Keratinocyte (primary cell): ENCODE data around the gene ARID3A. TPM values are rescaled to one million over a fixed set of nuclear protein-coding genes. Genes with fewer than 3 reads are reported as not detected.
A peak's percentile ranks its signal among the peaks of the same experiment; 100 is the strongest.

Source experiments
- DNase-seq: peaks from one replicate; pipeline ENCODE4 v3.0.0-alpha.2; 2011; ENCODE audit warnings: low read depth, missing footprints, low spot score
- FAIRE-seq: peaks from 2 replicates; lab custom pipeline; 2011; peaks lifted over from hg19 to GRCh38; lab: Jason Lieb, UNC
- H2AFZ ChIP-seq: 2 replicates; pipeline ENCODE4 v1.6.0; 2012; ENCODE audit warnings: low read length, control low read depth, inconsistent platforms; ENCODE audit not compliant: control insufficient read depth
- H3K27ac ChIP-seq: 2 replicates; pipeline ENCODE4 v1.5.1; 2011; ENCODE audit warnings: low read length; ENCODE audit not compliant: control insufficient read depth, insufficient read depth
- H3K27me3 ChIP-seq: 3 replicates; pipeline ENCODE4 v1.6.0; 2011; ENCODE audit warnings: low read length; ENCODE audit not compliant: control insufficient read depth, insufficient read depth; ENCODE audit errors: extremely low read depth
- H3K36me3 ChIP-seq, 2 experiments: 2 replicates in 1 of 2; 3 replicates in 1 of 2; pipeline ENCODE4 v1.5.1; 2011; ENCODE audit warnings: low read length in 2 of 2, mild to moderate bottlenecking in 1 of 2; ENCODE audit not compliant: control insufficient read depth in 2 of 2, insufficient read depth in 2 of 2; ENCODE audit errors: extremely low read depth in 1 of 2
- H3K4me1 ChIP-seq: 3 replicates; pipeline ENCODE4 v1.5.1; 2011; ENCODE audit warnings: low read length; ENCODE audit not compliant: control insufficient read depth, insufficient read depth; ENCODE audit errors: extremely low read depth
- H3K4me2 ChIP-seq: 3 replicates; pipeline ENCODE4 v1.6.0; 2011; ENCODE audit warnings: low read depth, low read length; ENCODE audit not compliant: control insufficient read depth, insufficient read depth; ENCODE audit errors: extremely low read depth
- H3K4me3 ChIP-seq, 3 experiments: fragments of 200-600 bp in 1 of 3; sonication (generic) in 1 of 3; 2 replicates in 2 of 3; 3 replicates in 1 of 3; pipeline ENCODE4 v1.5.1; 2011 to 2016; ENCODE audit warnings: low read length in 3 of 3, mild to moderate bottlenecking in 3 of 3, control low read depth in 2 of 3, inconsistent platforms in 1 of 3, low read depth in 1 of 3, mixed read lengths in 1 of 3, mixed run types in 1 of 3, moderate library complexity in 1 of 3; ENCODE audit not compliant: control insufficient read depth in 2 of 3, insufficient read depth in 2 of 3; ENCODE audit errors: extremely low read depth in 1 of 3
- H3K79me2 ChIP-seq: 2 replicates; pipeline ENCODE4 v1.6.0; 2012; ENCODE audit warnings: low read length; ENCODE audit not compliant: control insufficient read depth, insufficient read depth
- H3K9ac ChIP-seq: 3 replicates; pipeline ENCODE4 v1.6.0; 2011; ENCODE audit warnings: low read length; ENCODE audit not compliant: control insufficient read depth, insufficient read depth; ENCODE audit errors: extremely low read depth
- H3K9me1 ChIP-seq: 3 replicates; pipeline ENCODE4 v1.6.0; 2011; ENCODE audit warnings: low read length; ENCODE audit not compliant: control insufficient read depth, insufficient read depth; ENCODE audit errors: extremely low read depth
- H3K9me3 ChIP-seq: 2 replicates; pipeline ENCODE4 v1.5.1; 2012; ENCODE audit warnings: low read depth, low read length; ENCODE audit not compliant: control insufficient read depth
- H4K20me1 ChIP-seq: 3 replicates; pipeline ENCODE4 v1.6.0; 2011; ENCODE audit warnings: low read length; ENCODE audit not compliant: control insufficient read depth, insufficient read depth; ENCODE audit errors: extremely low read depth
- EZH2 ChIP-seq: IDR thresholded peaks from one replicate; pipeline ENCODE4 v1.6.1; 2012; ENCODE audit warnings: inconsistent platforms, mild to moderate bottlenecking, low read length, moderate library complexity
- dilution Hi-C: fragments of 300-500 bp; cut with MboI; formaldehyde crosslinking; loops from one replicate; pipeline ENCODE4 v1.7.0; 2020; ENCODE audit warnings: low sequenced_read_pairs; ENCODE audit not compliant: extremely low pct_ligation_motif_present
- polyA plus RNA-seq, 5 experiments: library from polyadenylated mRNA; depleted of rRNA in 3 of 5; stranded (reverse) in 3 of 5; stranded (forward) in 1 of 5; unstranded in 1 of 5; fragments of >200 nt; gene quantifications; 1 replicate in 1 of 5; 2 replicates in 3 of 5; 3 replicates in 1 of 5; pipeline versions ENCODE4 v1.2.1 to v1.2.3, GENCODE V29; 2011 to 2012; ENCODE audit warnings: missing spikeins in 2 of 5, low read depth in 1 of 5, low replicate concordance in 1 of 5
- TF ChIP-seq, protein P1 (sequence below), 3 experiments: IDR thresholded peaks in 1 of 3; conservative IDR thresholded peaks in 1 of 3; optimal IDR thresholded peaks in 1 of 3; 2 replicates in 2 of 3; 3 replicates in 1 of 3; pipeline versions ENCODE3 to v1.5.1; 2011; ENCODE audit warnings: low read length in 3 of 3, mild to moderate bottlenecking in 3 of 3, moderate library complexity in 2 of 3, control low read depth in 1 of 3, inconsistent platforms in 1 of 3; ENCODE audit not compliant: insufficient read depth in 2 of 3; ENCODE audit errors: extremely low read depth in 1 of 3

Gene ARID3A
- polyA plus RNA-seq, 1 donor (not counting 4 experiments of a cell fraction or from before 2014, with no cell fraction given) = 2.6 TPM

GRCh38 chr19:1001538-1002166 is 75.8 kb downstream of the ARID3A start:
- Histone ChIP-seq H3K27me3 (peaks cover 50% of the 10 kb centered on the region), H3K4me1 (peaks cover 2% of the 10 kb centered on the region), H3K27ac (no peak overlapping the region), H3K4me2 (peak overlapping the region; percentile 10), H2AFZ (no peak overlapping the region), H3K79me2 (no peaks in the 10 kb centered on the region), H3K9me3 (no peaks in the 10 kb centered on the region), H3K9ac (no peak overlapping the region), H4K20me1 (peaks cover 3% of the 10 kb centered on the region), H3K4me3 (peak overlapping the region in 1 of 3 experiments; percentile 44), H3K9me1 (no peaks in the 10 kb centered on the region), H3K36me3 (no peaks in the 10 kb centered on the region)
- TF ChIP-seq, protein P1, sequence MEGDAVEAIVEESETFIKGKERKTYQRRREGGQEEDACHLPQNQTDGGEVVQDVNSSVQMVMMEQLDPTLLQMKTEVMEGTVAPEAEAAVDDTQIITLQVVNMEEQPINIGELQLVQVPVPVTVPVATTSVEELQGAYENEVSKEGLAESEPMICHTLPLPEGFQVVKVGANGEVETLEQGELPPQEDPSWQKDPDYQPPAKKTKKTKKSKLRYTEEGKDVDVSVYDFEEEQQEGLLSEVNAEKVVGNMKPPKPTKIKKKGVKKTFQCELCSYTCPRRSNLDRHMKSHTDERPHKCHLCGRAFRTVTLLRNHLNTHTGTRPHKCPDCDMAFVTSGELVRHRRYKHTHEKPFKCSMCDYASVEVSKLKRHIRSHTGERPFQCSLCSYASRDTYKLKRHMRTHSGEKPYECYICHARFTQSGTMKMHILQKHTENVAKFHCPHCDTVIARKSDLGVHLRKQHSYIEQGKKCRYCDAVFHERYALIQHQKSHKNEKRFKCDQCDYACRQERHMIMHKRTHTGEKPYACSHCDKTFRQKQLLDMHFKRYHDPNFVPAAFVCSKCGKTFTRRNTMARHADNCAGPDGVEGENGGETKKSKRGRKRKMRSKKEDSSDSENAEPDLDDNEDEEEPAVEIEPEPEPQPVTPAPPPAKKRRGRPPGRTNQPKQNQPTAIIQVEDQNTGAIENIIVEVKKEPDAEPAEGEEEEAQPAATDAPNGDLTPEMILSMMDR (optimal IDR thresholded peaks at IDR 0.05 in 1 of 3, IDR thresholded peaks at IDR 0.05 in 1 of 3, conservative IDR thresholded peaks at IDR 0.05 in 1 of 3; ENCODE audit: extremely low read depth in 1 of 3, insufficient read depth in 2 of 3, low read length in 3 of 3) = peak; percentile 62 to 95 (median 79)
- TF ChIP-seq EZH2 = no peak
- DNase-seq (no peak), FAIRE-seq (no peak)
- dilution Hi-C loops = no loop called here

DNA sequence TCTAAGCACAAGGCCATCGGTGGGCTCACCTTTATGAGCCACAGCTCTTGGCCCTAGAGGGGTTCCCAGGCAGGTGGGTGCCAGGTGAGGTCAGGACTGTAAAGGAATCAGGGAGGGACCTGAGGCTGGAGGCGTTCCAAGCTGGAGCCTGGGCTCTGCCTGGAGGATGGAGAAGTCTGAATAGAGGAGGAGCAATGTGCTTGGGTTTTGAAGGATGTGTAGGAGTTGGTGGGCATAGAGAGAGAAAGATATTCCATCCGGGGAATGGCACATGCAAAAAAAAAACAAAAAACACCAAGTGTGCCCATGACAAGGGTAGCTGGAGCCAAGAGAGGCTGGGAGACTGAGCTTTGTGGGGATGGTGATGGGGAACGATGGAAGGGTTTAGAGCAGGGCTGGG is 76.8 kb downstream of the ARID3A start:
- H3K27me3 ChIP-seq = peaks cover 41% of the 10 kb centered on the region
- no peak overlapping the region for H3K4me3 ChIP-seq
- no peak overlapping the region for H3K9ac ChIP-seq
- no peaks in the 10 kb centered on the region for H3K4me1 ChIP-seq
- H4K20me1 ChIP-seq = peaks cover 3% of the 10 kb centered on the region
- no peak overlapping the region for H3K4me2 ChIP-seq
- no peak overlapping the region for H3K27ac ChIP-seq
- DNase-seq (no peak), FAIRE-seq (no peak)
- H3K79me2 ChIP-seq = no peaks in the 10 kb centered on the region
- no peaks in the 10 kb centered on the region for H3K9me3 ChIP-seq
- no peak for TF ChIP-seq EZH2
- TF ChIP-seq, protein P1 (optimal IDR thresholded peaks at IDR 0.05 in 1 of 3, IDR thresholded peaks at IDR 0.05 in 1 of 3, conservative IDR thresholded peaks at IDR 0.05 in 1 of 3; ENCODE audit: extremely low read depth in 1 of 3, insufficient read depth in 2 of 3, low read length in 3 of 3) = no peak
- dilution Hi-C loops = no loop called here
- no peaks in the 10 kb centered on the region for H3K36me3 ChIP-seq
- no peak overlapping the region for H2AFZ ChIP-seq
- H3K9me1 ChIP-seq = no peaks in the 10 kb centered on the region
